ENCODE results near the gene NDUFS8. TPM values are rescaled to one million over a fixed set of nuclear protein-coding genes. Genes with fewer than 3 reads are reported as not detected.

Gene NDUFS8
- total RNA-seq, 4 donors from 2014 or later = 155 to 226 (median 188) TPM

- Histone ChIP-seq H3K36me3 (no peaks in the 10 kb centered on the region), H3K9me3 (no peaks in the 10 kb centered on the region), H3K27ac (no peak overlapping the region), H3K27me3 (no peaks in the 10 kb centered on the region), H3K4me3 (no peak overlapping the region), H3K4me1 (peaks cover 5 to 6% (median 6%) of the 10 kb centered on the region in 4 donors)
- in situ Hi-C loops (cut with MboI; ENCODE audit: low pct_ligation_motif_present in 1 of 4, low pct_unique_long_range_greater_than_20kb in 1 of 4, low sequenced_read_pairs in 3 of 4) = no loop called here
- intact Hi-C loops (cut with DNase I; ENCODE audit: low total_unique reads) = no loop called here
- DNase-seq = no peak
- TF ChIP-seq POLR2AphosphoS5 (IDR thresholded peaks at IDR 0.05) = no peak
- TF ChIP-seq, protein P1, sequence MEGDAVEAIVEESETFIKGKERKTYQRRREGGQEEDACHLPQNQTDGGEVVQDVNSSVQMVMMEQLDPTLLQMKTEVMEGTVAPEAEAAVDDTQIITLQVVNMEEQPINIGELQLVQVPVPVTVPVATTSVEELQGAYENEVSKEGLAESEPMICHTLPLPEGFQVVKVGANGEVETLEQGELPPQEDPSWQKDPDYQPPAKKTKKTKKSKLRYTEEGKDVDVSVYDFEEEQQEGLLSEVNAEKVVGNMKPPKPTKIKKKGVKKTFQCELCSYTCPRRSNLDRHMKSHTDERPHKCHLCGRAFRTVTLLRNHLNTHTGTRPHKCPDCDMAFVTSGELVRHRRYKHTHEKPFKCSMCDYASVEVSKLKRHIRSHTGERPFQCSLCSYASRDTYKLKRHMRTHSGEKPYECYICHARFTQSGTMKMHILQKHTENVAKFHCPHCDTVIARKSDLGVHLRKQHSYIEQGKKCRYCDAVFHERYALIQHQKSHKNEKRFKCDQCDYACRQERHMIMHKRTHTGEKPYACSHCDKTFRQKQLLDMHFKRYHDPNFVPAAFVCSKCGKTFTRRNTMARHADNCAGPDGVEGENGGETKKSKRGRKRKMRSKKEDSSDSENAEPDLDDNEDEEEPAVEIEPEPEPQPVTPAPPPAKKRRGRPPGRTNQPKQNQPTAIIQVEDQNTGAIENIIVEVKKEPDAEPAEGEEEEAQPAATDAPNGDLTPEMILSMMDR (IDR thresholded peaks at IDR 0.05) = no peak
- no peak for TF ChIP-seq EP300 (IDR thresholded peaks at IDR 0.05; ENCODE audit: low read depth)
- WGBS, 2 donors (ENCODE audit: low coverage in 1 of 2) = 77% methylated on average over 5 of the region's 5 CpGs; no CpG with 5 or more reads in 1 of the 2 donors
Observed at GRCh38 chr11:68025047-68025446, 5.4 kb upstream of the NDUFS8 start.

DNA sequence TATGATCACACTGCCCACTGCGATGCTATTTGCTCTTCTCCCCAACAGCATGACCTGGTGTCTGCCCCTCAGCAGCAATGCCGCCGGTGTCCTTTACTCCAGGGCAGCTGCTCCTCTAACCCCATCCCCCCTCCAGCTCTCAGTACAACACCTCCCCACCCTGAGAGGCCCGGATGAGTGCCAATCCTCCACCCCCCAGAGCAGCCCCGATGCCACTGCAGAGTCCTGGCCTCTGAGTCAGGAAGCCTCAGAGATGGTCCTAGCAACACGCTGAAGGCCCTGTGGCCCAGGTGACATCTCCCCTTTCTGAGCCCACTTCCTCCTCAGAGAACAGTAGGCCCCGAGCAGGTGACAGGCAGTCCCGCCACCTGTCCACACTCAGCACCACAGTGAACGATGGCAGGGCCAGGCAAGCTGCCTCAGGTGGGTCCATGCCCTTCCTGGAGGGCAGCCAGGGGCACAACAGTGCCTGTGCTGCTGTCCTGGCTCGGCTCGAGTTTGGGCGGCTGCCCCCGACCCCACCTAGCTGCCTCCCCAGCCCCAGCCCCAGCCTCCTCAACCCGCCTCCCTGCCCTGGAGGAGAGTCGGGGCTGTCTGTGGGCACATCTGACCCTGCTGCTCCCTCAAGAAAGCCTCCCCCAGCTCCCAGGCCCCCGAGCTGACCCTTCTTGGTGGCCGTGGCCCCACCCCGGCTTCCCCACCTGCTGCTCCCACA is 3.9 kb upstream of the NDUFS8 start:
- no peaks in the 10 kb centered on the region for H3K27me3 ChIP-seq
- H3K27ac ChIP-seq = no peak overlapping the region
- 82 to 89% methylated on average over 3 to 17 of the region's 18 CpGs for WGBS, 2 donors (ENCODE audit: low coverage in 1 of 2)
- TF ChIP-seq POLR2AphosphoS5 (IDR thresholded peaks at IDR 0.05) (no peak), POLR2A (IDR thresholded peaks at IDR 0.05) (no peak), EP300 (IDR thresholded peaks at IDR 0.05; ENCODE audit: low read depth) (no peak)
- TF ChIP-seq, protein P1 (IDR thresholded peaks at IDR 0.05) = no peak
- no peak overlapping the region for H3K4me3 ChIP-seq
- peaks cover 7 to 12% (median 11%) of the 10 kb centered on the region in 4 donors for H3K4me1 ChIP-seq
- no peak for DNase-seq
- in situ Hi-C loops (cut with MboI; ENCODE audit: low pct_ligation_motif_present in 1 of 4, low pct_unique_long_range_greater_than_20kb in 1 of 4, low sequenced_read_pairs in 3 of 4) = no loop called here
- H3K36me3 ChIP-seq = no peaks in the 10 kb centered on the region
- intact Hi-C loops (cut with DNase I; ENCODE audit: low total_unique reads) = no loop called here
- no peaks in the 10 kb centered on the region for H3K9me3 ChIP-seq

DNA sequence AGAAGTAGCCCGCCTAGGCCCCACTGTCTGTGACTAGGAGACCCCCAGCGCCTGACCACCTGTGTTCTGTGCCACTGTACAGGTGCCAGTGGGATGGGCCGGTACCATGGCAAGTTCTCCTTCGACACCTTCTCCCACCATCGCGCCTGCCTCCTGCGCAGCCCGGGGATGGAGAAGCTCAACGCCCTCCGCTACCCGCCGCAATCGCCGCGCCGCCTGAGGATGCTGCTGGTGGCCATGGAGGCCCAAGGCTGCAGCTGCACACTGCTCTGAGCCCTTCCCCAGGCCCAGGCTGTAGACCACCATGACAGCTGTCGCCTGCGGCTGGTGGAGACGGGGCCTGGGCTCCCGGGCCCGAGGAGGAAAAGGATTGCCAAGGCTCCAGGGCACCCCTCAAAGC is 2.8 kb upstream of the NDUFS8 start:
- H3K27me3 ChIP-seq = no peaks in the 10 kb centered on the region
- TF ChIP-seq, protein P1 (IDR thresholded peaks at IDR 0.05) = no peak
- TF ChIP-seq POLR2AphosphoS5 (IDR thresholded peaks at IDR 0.05) (no peak), EP300 (IDR thresholded peaks at IDR 0.05; ENCODE audit: low read depth) (no peak), POLR2A (IDR thresholded peaks at IDR 0.05) (no peak)
- H3K27ac ChIP-seq = no peak overlapping the region
- H3K4me3 ChIP-seq = no peak overlapping the region
- peaks cover 9 to 22% (median 18%) of the 10 kb centered on the region in 4 donors for H3K4me1 ChIP-seq
- intact Hi-C loops (cut with DNase I; ENCODE audit: low total_unique reads) = no loop called here
- no peaks in the 10 kb centered on the region for H3K36me3 ChIP-seq
- H3K9me3 ChIP-seq = no peaks in the 10 kb centered on the region
- 92% methylated on average over 21 of the region's 21 CpGs; no CpG with 5 or more reads in 1 of the 2 donors for WGBS, 2 donors (ENCODE audit: low coverage in 1 of 2)
- in situ Hi-C loops (cut with MboI; ENCODE audit: low pct_ligation_motif_present in 1 of 4, low pct_unique_long_range_greater_than_20kb in 1 of 4, low sequenced_read_pairs in 3 of 4) = no loop called here
- DNase-seq = no peak

GRCh38 chr11:68028802-68029545 is 1.5 kb upstream of the NDUFS8 start:
- no peak overlapping the region for H3K4me3 ChIP-seq
- TF ChIP-seq POLR2AphosphoS5 (IDR thresholded peaks at IDR 0.05) = no peak
- TF ChIP-seq EP300 (IDR thresholded peaks at IDR 0.05; ENCODE audit: low read depth) = no peak
- TF ChIP-seq, protein P1 (IDR thresholded peaks at IDR 0.05) = no peak
- no peak for TF ChIP-seq POLR2A (IDR thresholded peaks at IDR 0.05)
- H3K27ac ChIP-seq = no peak overlapping the region
- H3K27me3 ChIP-seq = no peaks in the 10 kb centered on the region
- no peaks in the 10 kb centered on the region for H3K36me3 ChIP-seq
- in situ Hi-C loops (cut with MboI; ENCODE audit: low pct_ligation_motif_present in 1 of 4, low pct_unique_long_range_greater_than_20kb in 1 of 4, low sequenced_read_pairs in 3 of 4) = no loop called here
- WGBS, 2 donors (ENCODE audit: low coverage in 1 of 2) = 94% methylated on average over 12 of the region's 12 CpGs; no CpG with 5 or more reads in 1 of the 2 donors
- H3K9me3 ChIP-seq = no peaks in the 10 kb centered on the region
- intact Hi-C loops (cut with DNase I; ENCODE audit: low total_unique reads) = no loop called here
- no peak for DNase-seq
- H3K4me1 ChIP-seq = peaks cover 9 to 22% (median 18%) of the 10 kb centered on the region in 4 donors

All from transverse colon (tissue), 4 donors.